ENCODE results near the gene PRKACA.

The PRKACA gene

DNA sequence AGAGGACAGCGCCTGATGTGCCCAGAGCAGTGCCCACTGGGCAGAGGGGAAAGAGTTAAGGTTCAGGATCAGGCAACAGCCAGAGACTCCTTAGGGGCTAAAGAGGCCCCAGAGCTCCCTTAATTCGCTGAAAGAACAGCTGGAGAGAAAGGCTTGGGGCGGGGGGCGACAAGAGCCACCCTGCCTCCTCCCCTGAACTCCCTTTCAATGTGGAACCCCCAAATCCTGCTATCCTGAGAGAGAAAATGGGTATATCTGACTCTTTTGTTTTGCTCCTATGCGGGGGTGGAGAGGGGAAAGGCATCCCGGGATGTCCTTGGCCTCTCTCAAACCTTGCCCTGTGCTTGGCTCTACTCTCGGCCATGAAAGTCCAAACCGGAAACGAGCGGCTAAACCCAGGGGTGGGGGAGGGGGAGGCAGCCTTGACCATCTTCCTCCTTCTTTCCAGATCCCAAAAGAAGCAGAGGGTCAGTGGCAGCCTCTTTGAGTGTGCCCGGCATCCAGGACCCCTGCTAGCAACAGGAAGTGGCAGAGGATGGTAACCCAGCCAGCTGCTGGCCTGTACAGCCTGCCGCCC is 4.7 kb downstream of the PRKACA start:
- H3K4me3 ChIP-seq (ENCODE audit: low read depth, low read length), result no peak overlapping the region
- no peak for TF ChIP-seq MAX (IDR thresholded peaks at IDR 0.05; ENCODE audit: low read depth, low read length)
- no peak for TF ChIP-seq POLR2A (IDR thresholded peaks at IDR 0.05; ENCODE audit: extremely low read depth, insufficient read length)
- no peak for TF ChIP-seq MYC (IDR thresholded peaks at IDR 0.05; ENCODE audit: low read depth, low read length)
- TF ChIP-seq, protein P1, sequence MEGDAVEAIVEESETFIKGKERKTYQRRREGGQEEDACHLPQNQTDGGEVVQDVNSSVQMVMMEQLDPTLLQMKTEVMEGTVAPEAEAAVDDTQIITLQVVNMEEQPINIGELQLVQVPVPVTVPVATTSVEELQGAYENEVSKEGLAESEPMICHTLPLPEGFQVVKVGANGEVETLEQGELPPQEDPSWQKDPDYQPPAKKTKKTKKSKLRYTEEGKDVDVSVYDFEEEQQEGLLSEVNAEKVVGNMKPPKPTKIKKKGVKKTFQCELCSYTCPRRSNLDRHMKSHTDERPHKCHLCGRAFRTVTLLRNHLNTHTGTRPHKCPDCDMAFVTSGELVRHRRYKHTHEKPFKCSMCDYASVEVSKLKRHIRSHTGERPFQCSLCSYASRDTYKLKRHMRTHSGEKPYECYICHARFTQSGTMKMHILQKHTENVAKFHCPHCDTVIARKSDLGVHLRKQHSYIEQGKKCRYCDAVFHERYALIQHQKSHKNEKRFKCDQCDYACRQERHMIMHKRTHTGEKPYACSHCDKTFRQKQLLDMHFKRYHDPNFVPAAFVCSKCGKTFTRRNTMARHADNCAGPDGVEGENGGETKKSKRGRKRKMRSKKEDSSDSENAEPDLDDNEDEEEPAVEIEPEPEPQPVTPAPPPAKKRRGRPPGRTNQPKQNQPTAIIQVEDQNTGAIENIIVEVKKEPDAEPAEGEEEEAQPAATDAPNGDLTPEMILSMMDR (IDR thresholded peaks at IDR 0.05; ENCODE audit: low read depth, low read length), result no peak
- DNase-seq (ENCODE audit: low read depth), result no peak

DNA sequence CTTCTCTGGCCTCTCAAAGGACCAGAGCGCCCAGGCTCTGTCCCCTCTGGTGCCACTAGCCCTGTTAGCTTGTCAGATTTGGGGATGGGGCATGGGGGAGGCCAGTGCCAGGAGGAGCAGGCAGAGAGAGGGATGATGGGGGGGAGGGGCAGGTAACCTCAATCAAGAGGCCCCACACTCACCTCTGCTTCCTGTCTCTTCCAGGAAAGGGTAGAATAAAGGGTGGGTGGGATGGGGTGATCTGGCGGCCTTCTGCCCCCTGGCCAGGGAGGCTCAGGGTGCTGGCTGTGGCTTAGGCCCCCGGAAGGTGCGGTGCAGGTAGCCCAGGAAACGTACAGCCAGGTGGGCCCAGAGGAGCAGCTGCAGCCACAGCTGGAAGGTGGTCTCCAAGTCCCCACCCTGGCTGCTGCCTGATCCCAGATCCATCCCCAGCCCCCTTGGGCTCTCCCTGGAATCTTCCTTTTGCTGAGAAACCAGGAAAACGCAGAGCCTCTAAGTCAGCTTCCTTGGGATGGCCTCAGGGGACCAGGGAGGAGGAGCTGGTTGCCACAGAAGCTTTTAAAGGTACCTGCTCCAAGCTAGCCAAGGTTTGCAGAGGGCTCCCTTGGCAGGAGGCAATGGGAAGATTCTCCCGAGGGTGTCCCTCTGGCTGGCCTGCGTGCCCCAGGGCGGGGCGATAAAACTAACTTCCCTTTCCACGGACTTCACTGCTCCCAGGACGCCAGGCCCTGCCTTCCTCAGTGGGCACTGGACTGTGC is 5.3 kb downstream of the PRKACA start:
- DNase-seq (ENCODE audit: low read depth), result no peak
- TF ChIP-seq, protein P1 (IDR thresholded peaks at IDR 0.05; ENCODE audit: low read depth, low read length), result no peak
- TF ChIP-seq MYC (IDR thresholded peaks at IDR 0.05; ENCODE audit: low read depth, low read length) (no peak), POLR2A (IDR thresholded peaks at IDR 0.05; ENCODE audit: extremely low read depth, insufficient read length) (no peak), MAX (IDR thresholded peaks at IDR 0.05; ENCODE audit: low read depth, low read length) (no peak)
- H3K4me3 ChIP-seq (ENCODE audit: low read depth, low read length), result no peak overlapping the region

DNA sequence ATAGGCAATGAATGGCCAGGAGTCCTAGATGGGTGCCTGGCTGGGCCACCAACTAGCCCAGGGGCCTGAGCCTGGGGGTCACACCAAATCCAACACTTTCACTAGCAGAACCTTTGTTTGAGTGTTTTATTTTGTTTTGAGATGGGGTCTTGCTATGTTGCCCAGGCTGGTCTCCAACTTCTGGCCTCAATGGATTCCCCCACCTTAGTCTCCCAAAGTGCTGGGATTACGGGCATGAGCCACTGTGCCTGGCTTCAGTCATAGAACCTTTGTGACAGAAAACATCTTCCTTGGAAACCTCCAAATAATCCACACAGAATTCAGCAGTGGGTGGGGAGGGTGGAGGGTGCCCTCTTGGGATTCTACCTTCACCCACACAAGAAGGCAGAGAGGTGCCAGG is 6.1 kb downstream of the PRKACA start:
- DNase-seq (ENCODE audit: low read depth), result no peak

GRCh38 chr19:14110650-14111049 is 6.9 kb downstream of the PRKACA start:
- TF ChIP-seq MYC (IDR thresholded peaks at IDR 0.05; ENCODE audit: low read depth, low read length) (no peak), MAX (IDR thresholded peaks at IDR 0.05; ENCODE audit: low read depth, low read length) (no peak), POLR2A (IDR thresholded peaks at IDR 0.05; ENCODE audit: extremely low read depth, insufficient read length) (no peak)
- TF ChIP-seq, protein P1 (IDR thresholded peaks at IDR 0.05; ENCODE audit: low read depth, low read length), result no peak
- H3K4me3 ChIP-seq (ENCODE audit: low read depth, low read length), result no peak overlapping the region
- DNase-seq (ENCODE audit: low read depth), result no peak

More for the DNA sequence above, 6.1 kb downstream of the PRKACA start:
- no peak overlapping the region for H3K4me3 ChIP-seq (ENCODE audit: low read depth, low read length)
- TF ChIP-seq MAX (IDR thresholded peaks at IDR 0.05; ENCODE audit: low read depth, low read length) (no peak), POLR2A (IDR thresholded peaks at IDR 0.05; ENCODE audit: extremely low read depth, insufficient read length) (no peak), MYC (IDR thresholded peaks at IDR 0.05; ENCODE audit: low read depth, low read length) (no peak)
- TF ChIP-seq, protein P1 (IDR thresholded peaks at IDR 0.05; ENCODE audit: low read depth, low read length), result no peak

- DNase-seq (ENCODE audit: low read depth), result no peak
- no peak for TF ChIP-seq MYC (IDR thresholded peaks at IDR 0.05; ENCODE audit: low read depth, low read length)
- H3K4me3 ChIP-seq (ENCODE audit: low read depth, low read length), result no peak overlapping the region
Measured at GRCh38 chr19:14107581-14108461, 9.7 kb downstream of the PRKACA start.

DNA sequence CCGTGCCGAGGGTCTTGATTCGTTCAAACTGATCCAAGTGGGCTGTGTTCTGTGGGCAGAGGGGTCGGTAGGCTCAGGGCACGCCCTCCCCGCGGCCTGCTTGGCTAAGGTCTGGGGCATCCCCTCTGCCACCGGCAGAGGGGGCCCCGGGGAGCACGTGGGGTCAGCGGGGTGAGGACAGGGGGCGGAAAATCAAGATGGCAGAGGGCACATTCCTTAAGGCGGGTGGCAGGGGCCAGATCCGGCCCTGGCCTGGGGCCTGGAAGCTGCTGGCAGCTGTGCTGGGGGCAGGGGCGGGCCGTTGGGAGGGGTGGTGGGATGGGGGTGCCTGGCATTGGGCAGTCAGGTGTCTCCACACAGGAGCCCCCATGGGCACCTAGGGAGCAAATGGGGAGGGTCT is 10.7 kb downstream of the PRKACA start:
- H3K4me3 ChIP-seq (ENCODE audit: low read depth, low read length), result no peak overlapping the region
- DNase-seq (ENCODE audit: low read depth), result no peak
- TF ChIP-seq MYC (IDR thresholded peaks at IDR 0.05; ENCODE audit: low read depth, low read length), result no peak
- TF ChIP-seq, protein P1 (IDR thresholded peaks at IDR 0.05; ENCODE audit: low read depth, low read length), result no peak
- no peak for TF ChIP-seq MAX (IDR thresholded peaks at IDR 0.05; ENCODE audit: low read depth, low read length)
- TF ChIP-seq POLR2A (IDR thresholded peaks at IDR 0.05; ENCODE audit: extremely low read depth, insufficient read length), result no peak

Measured in NB4 (cell line).